Endometrial microvascular endothelial cells (primary cell): ENCODE data around the gene TRPC3. TPM values are rescaled to one million over a fixed set of nuclear protein-coding genes. Genes with fewer than 3 reads are reported as not detected.
"Not testable (repeated sequence)": the region's sequence is repeated elsewhere in the genome, so short reads cannot be mapped to it uniquely, and the experiment has no call there.

Experiments used
- in situ Hi-C: cut with HindIII; loops from 2 replicates; pipeline ENCODE4 v1.10.0; 2017; ENCODE audit warnings: low sequenced_read_pairs, low pct_unique_long_range_greater_than_20kb; ENCODE audit errors: inconsistent ontology term
- total RNA-seq: library from RNA; depleted of rRNA; stranded (reverse); fragments of >200 nt; gene quantifications from one replicate; pipeline ENCODE4 v1.2.3, GENCODE V29; 2015; ENCODE audit errors: inconsistent ontology term

The TRPC3 gene
- total RNA-seq, 1 donor from 2014 or later, result not detected

- in situ Hi-C loops, result no loop called here
Observed at GRCh38 chr4:121950680-121951520, 960 bp downstream of the TRPC3 start.

- in situ Hi-C loops, result no loop called here
Observed at GRCh38 chr4:121950212-121950679, 1.6 kb downstream of the TRPC3 start.

GRCh38 chr4:121946644-121947043, 5.2 kb downstream of the TRPC3 start:
- in situ Hi-C loops, result no loop called here

GRCh38 chr4:121943941-121944340, 7.9 kb downstream of the TRPC3 start:
- in situ Hi-C loops, result no loop called here

- in situ Hi-C loops, result no loop called here
Observed at GRCh38 chr4:121939690-121940089, 12.2 kb downstream of the TRPC3 start.

GRCh38 chr4:121938282-121939092, 13.4 kb downstream of the TRPC3 start:
- in situ Hi-C loops, result no loop called here

GRCh38 chr4:121936101-121936500, 15.8 kb downstream of the TRPC3 start:
- in situ Hi-C loops, result no loop called here

- in situ Hi-C loops, result no loop called here
Observed at GRCh38 chr4:121934635-121935034, 17.2 kb downstream of the TRPC3 start.

- in situ Hi-C loops, result no loop called here
Observed at GRCh38 chr4:121932212-121932974, 19.5 kb downstream of the TRPC3 start.

- in situ Hi-C loops, result no loop called here
Observed at GRCh38 chr4:121930304-121930703, 21.6 kb downstream of the TRPC3 start.

- in situ Hi-C loops, result no loop called here
Observed at GRCh38 chr4:121927948-121928347, 23.9 kb downstream of the TRPC3 start.

- in situ Hi-C loops, result not testable (repeated sequence)
Observed at GRCh38 chr4:121926490-121926889, 25.4 kb downstream of the TRPC3 start.

- in situ Hi-C loops, result no loop called here
Observed at GRCh38 chr4:121923306-121923705, 28.6 kb downstream of the TRPC3 start.

GRCh38 chr4:121913667-121914066, 38.2 kb downstream of the TRPC3 start:
- in situ Hi-C loops, result no loop called here

GRCh38 chr4:121908346-121908745, 43.5 kb downstream of the TRPC3 start:
- in situ Hi-C loops, result no loop called here

- in situ Hi-C loops, result no loop called here
Observed at GRCh38 chr4:121900132-121900983, 51.5 kb downstream of the TRPC3 start.

GRCh38 chr4:121898150-121898549, 53.7 kb downstream of the TRPC3 start:
- in situ Hi-C loops, result no loop called here

- in situ Hi-C loops, result no loop called here
Observed at GRCh38 chr4:121888134-121888533, 63.7 kb downstream of the TRPC3 start.
